Activated CD4-positive, alpha-beta T cell treated with anti-CD3 and anti-CD28 coated beads, Interleukin-2, amount 50 U/mL, for 16 hours (primary cell): ENCODE results near the gene RASAL3.
A peak's percentile ranks its signal among the peaks of the same experiment; 100 is the strongest.

Source experiments
- DNase-seq: peaks from one replicate; pipeline ENCODE4 v3.0.0-alpha.2; 2020

RASAL3 gene

DNA sequence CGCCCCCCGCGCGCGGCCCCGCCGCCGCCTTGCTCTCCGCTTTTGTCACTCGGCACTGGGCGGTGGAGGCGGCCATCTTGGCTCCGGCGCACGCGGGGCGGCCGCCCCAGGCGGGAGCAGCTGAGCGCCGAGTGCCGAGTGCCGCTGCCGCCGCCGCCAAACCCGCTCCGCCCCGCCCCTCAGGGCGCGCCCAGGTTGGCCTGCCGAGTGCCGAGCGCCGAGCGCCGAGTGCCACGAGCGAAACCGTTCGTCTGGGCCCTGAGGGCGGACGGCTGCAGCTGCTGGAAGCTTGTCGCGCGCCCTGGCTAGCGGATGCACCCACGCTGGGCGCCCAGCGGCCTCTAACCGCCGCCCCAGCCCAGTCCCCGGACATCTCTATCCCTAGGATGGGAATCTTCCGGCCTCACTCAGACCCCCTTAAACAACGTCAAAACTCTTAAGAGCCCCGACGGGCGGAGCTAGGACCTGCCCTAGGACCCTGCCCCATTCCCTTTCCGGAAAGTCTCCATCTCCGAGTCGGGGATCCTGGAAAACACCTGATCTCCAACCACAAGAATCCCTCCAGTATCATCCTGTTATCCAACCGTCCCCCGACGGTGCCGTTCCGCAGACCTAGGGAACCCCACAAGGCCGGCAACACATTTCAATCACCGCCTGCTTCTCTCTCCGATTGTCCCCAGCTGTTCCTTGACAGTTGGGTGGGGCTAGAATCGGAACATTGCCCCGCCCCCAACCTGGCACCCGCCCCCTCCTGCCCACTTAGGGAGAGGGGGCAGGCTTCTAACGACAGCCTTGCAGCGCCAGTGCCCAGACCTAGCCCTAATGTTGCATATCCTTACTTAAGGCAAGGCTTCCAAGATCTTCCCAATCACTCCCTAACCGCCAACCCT lies 31.5 kb downstream of the RASAL3 start:
- DNase-seq = peak; percentile 93

DNA sequence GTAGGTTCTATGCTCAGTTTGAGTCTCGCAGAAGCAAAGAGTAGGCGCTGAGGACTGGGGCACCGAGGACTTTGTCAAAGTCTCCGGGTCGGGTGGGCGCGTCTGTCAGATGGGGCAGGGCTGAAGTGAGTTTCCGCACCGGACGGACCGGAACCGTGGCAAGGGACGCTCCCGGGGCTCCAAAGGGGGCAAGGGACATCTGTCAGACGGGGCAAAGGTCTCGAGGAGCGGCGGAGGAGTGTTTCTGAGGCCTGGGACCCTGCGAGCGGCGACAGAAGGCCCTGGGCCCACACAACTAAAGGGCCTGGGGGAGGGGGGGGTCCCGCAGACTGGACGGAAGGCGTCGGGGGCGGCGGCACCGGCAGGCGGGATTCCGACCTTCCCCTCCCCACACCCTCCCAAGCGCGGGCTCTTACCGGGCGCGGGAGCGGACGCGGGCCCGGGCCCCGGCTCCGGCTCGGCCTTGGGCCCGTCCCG lies 32.3 kb downstream of the RASAL3 start:
- DNase-seq = no peak

- no peak for DNase-seq
Measured at GRCh38 chr19:15431396-15432017, 32.8 kb downstream of the RASAL3 start.

GRCh38 chr19:15430526-15431120 lies 33.7 kb downstream of the RASAL3 start:
- no peak for DNase-seq

GRCh38 chr19:15429825-15430467 lies 34.4 kb downstream of the RASAL3 start:
- no peak for DNase-seq

DNA sequence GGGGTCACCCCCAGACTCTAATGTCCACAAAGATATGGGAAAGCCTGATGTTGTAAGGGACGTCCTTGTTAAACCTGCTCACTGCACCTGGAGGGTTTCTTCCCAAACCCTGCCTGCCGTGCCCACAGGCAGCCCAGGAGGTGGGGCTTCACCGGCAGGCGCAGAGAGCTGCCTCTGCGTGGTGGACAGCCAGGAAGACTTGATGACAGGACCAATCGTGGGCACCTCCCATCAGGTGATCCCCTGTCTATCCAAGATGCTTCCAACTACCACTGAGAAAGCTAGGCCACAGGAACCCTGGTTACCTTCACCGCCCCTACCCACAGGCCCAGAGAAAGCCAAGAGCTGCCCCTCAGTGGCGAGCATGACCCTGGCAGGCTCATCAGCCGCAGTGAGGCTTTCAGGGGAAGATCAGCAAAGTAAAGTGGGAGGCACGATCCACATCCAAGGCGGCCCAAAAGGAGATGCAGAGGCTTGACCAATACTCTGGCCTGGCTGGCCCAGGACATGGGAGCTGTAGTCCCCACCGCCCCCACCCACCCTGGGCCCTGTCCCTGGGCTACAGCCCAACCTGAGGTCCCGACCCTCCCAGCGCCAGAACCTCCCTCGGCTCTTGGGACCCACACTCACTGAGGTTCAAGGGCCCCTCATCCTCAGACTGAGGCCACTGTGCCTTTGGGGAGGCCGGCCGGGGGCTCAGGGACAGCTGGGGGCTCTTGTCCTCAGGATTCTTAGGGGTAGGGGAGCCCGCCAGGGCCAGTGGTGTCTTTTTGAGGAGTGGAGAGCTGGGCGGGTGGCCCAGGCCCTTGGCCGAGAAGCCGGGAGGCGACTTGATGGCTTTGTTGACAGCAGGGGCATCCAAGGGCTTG lies 35.2 kb downstream of the RASAL3 start:
- no peak for DNase-seq

GRCh38 chr19:15427991-15428471 lies 36.3 kb downstream of the RASAL3 start:
- DNase-seq = no peak

GRCh38 chr19:15427350-15427700 lies 37.0 kb downstream of the RASAL3 start:
- no peak for DNase-seq

- DNase-seq = no peak
Measured at GRCh38 chr19:15426485-15427349, 37.6 kb downstream of the RASAL3 start.

GRCh38 chr19:15425321-15425950 lies 38.9 kb downstream of the RASAL3 start:
- no peak for DNase-seq

GRCh38 chr19:15424692-15425272 lies 39.6 kb downstream of the RASAL3 start:
- no peak for DNase-seq

GRCh38 chr19:15424121-15424520 lies 40.2 kb downstream of the RASAL3 start:
- DNase-seq = no peak

DNA sequence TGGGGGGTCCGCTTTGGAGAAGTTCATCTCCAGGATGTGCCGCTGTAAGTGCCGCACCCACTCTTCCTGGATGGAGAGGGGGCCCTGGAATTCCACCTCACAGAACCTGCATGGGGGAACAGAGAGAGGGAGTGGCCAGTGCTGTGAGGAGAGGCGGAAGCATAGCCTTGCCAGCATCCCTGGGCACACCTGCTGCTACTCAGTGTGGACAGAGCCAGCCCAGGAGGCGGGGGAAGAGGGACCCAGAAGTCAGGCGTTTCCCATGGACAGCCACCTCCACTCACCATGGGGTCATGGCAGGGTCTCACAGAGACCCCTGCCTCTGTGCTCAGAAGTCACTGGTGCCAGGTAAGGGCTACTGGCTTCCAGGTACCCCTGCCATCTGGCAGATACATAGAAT lies 41.2 kb downstream of the RASAL3 start:
- DNase-seq = no peak

GRCh38 chr19:15422296-15423075 lies 41.9 kb downstream of the RASAL3 start:
- no peak for DNase-seq

DNA sequence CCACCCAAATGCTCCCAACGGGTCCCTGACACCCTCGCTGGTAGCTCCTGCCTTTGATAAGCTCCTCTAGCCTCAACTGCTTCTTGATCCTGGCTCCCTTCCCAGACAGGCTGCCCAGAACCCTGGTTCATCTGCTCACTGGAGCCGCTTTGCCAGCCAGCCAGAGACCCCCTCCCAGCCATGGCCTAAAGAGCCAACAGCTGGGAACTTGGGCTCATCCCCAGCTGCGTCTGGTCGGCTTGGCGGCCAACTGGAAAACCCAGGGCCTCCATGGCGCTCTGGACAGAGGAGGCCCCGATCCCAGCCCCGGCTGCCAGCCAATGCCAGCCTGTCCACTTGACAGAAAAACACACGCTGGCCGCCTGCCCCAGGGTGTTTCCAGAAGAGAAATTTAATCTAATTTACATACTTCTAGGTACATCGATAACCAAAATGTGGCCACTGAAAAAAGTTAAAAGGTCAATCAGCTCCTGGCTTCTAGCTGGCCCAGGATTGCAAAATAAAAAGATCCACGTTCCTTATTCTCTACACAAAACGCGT lies 42.6 kb downstream of the RASAL3 start:
- DNase-seq = no peak

DNA sequence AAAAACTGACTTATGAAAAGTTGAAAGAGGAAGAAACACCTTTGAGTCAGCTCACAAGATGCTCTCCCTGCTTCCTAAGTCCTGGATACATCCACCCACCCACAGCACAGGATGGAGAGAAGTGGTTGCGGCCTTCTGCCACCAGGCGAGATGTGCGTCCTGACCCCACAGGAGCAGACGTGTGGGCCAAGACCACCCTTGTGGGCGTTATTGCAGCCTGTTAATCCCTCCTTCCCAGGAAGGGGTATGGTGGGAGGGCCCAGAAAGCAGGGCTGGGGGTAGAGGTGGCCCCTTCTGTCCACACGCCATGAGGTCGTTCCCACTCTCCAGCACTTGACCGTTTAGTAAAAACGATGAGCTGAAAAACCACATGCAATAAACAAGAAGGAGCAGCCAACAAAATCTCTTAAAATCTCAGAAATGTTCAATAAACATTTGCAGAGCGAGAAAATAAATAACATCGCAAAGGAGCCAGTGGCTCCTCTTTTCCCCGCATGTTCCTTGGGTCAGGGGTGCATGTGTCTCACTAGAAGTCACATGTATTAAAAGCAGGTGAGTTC lies 43.1 kb downstream of the RASAL3 start:
- DNase-seq = no peak

GRCh38 chr19:15419413-15420025 lies 44.8 kb downstream of the RASAL3 start:
- peak; percentile 34 for DNase-seq
